Fibroblast of lung (primary cell): Measurements from ENCODE around the gene ITGA3.

Experiments used
- CTCF ChIP-seq, 2 donors: IDR thresholded peaks in 1 of 2; conservative IDR thresholded peaks in 1 of 2; 1 replicate in 1 of 2; 2 replicates in 1 of 2; pipeline ENCODE4 v1.5.1; 2011 to 2012; ENCODE audit warnings: low read length in 2 of 2, control low read depth in 1 of 2, inconsistent platforms in 1 of 2, low read depth in 1 of 2, mild to moderate bottlenecking in 1 of 2
- EZH2 ChIP-seq: IDR thresholded peaks from 2 replicates; pipeline ENCODE4 v1.5.1; 2012; ENCODE audit warnings: low read length, control low read depth, mild to moderate bottlenecking; ENCODE audit errors: missing control alignments

GRCh38 chr17:50053654-50053960, 2.3 kb upstream of the ITGA3 start:
- TF ChIP-seq CTCF (conservative IDR thresholded peaks at IDR 0.05 in 1 of 2, IDR thresholded peaks at IDR 0.05 in 1 of 2; ENCODE audit: low read depth in 1 of 2, low read length in 2 of 2) (no peak), EZH2 (no peak)
